Erythroblast (primary cell): ENCODE measurements around the gene STK11.

Experiments used
- DNase-seq, 2 experiments: peaks; one replicate each; lab custom pipeline; 2025; lab: John Stamatoyannopoulos, UW
- GATA1 ChIP-seq: IDR thresholded peaks from 2 replicates; pipeline ENCODE4 v1.6.1; 2011; ENCODE audit warnings: low read depth, mild to moderate bottlenecking, control low read depth, low read length, moderate library complexity
- POLR2A ChIP-seq: IDR thresholded peaks from 2 replicates; pipeline ENCODE4 v1.6.1; 2011; ENCODE audit warnings: mild to moderate bottlenecking, low read length

STK11 gene

GRCh38 chr19:1230783-1231489 is 25.4 kb downstream of the STK11 start:
- no peak for TF ChIP-seq GATA1
- TF ChIP-seq POLR2A: no peak
- DNase-seq: no peak

DNA sequence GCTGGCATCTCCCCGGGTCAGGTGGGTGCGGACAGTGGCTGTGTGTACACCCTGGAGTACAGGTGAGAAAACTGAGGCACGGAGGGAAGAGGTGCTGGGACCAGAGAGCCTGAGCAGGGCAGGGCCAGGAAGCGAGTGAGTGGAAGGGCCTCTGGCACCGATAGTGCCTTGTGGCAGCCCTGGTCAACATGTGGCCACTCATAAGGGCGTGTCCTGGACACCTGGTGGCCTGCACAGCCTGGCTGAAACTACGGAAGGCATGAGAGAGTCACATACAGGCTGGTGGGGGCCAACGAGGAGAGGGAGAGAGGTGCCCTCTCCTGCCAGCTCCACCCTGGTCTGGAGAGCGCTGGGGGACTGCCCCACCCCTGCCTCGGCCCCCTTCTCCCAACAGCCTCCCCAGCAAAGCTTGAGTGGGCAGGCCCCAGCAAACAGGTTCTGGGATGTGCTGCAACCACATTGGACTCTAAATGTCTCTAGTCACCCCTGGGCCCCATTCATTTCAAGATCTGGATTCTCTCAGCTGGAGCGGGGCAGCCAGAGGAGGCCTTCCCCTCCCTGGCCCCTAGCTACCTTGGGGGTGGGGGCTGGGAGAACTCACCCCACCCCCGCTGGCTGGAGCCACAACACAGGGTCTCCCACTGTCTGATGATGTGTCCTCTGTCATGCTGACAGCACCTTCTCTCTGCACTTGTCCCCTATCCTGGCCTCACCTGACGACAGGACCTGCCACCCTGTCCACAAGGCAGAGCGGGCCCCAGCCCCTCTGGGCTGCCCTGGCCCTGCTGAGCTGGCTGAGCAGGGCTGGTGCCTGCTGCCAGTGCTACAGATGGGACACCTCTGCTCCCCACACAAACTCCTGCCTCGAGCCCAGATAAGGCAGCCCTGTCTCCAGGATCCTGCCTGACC is 26.4 kb downstream of the STK11 start:
- no peak for TF ChIP-seq GATA1
- TF ChIP-seq POLR2A: no peak
- peak in 1 of 2 experiments; percentile 36 for DNase-seq

- TF ChIP-seq POLR2A: no peak
- TF ChIP-seq GATA1: no peak
- peak in 1 of 2 experiments; percentile 58 for DNase-seq
These were observed 27.1 kb downstream of the STK11 start for GRCh38 chr19:1232652-1233072.

GRCh38 chr19:1233115-1233667 is 27.6 kb downstream of the STK11 start:
- no peak for DNase-seq
- TF ChIP-seq GATA1: no peak
- TF ChIP-seq POLR2A: no peak

DNA sequence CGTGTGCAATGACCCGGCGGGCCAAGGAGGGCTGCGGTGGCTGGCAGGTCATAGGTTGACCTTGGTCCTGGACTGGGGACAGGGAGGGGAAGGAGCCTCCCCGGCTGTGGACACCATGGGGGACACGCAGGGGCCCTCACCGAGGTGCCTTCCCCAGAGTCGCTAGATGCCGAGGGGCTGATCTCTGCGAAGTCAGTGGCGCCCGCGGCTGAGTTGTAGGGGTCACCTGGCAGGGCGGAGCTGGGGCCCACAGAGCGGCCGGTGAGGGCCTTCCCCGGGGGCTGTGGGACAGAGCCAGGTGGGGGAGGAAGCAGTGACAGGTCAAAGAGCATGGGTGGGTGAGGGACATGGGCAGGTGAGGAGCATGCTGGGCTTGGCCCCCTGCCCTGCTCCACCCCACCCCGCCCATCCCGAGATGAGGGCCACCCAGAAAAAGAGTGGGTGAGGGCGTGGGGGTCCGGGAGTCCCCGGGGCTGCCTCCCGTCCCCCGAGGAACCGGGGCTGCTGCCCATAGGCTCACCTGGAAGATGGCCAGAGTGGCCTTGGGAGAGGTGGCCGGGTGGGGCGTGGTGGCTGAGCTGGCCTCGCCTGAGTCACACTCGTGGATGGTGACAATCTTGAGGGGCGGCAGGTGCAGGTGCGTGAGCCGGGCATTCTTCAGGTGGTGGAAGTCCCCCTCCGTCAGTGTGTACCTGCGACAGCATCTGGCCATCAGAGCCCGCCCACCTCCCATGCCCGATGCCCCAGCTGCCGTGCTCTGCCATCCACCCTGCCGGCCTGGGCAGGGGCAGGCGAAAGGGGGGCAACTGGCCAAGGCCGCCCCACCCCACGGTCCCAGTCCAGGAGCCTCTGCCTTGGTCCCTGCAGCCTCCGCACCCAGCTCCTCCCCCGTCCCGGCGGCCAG is 28.7 kb downstream of the STK11 start:
- TF ChIP-seq POLR2A (no peak), GATA1 (no peak)
- DNase-seq: no peak

DNA sequence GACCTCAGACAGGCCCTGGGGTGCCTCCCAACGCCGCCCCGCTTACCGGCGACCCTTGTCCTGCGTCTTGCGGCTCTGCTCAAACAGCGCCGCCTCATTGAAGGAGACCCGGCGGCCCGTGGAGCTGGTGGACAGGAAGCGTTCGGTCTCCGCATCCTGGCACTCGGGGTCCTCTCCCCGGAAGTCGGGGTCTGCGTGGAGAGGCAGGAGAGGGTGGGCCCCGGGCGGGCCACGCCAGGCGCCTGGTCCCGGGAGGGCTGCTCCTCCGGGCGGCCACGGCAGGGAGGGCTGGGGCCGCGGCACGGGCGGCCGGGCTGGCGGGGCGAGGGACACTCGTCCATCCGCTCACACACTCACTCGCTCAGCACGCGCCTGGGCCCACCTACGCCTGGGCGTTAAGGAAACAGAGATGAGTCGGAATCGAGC is 29.4 kb downstream of the STK11 start:
- DNase-seq: no peak
- no peak for TF ChIP-seq GATA1
- no peak for TF ChIP-seq POLR2A

DNA sequence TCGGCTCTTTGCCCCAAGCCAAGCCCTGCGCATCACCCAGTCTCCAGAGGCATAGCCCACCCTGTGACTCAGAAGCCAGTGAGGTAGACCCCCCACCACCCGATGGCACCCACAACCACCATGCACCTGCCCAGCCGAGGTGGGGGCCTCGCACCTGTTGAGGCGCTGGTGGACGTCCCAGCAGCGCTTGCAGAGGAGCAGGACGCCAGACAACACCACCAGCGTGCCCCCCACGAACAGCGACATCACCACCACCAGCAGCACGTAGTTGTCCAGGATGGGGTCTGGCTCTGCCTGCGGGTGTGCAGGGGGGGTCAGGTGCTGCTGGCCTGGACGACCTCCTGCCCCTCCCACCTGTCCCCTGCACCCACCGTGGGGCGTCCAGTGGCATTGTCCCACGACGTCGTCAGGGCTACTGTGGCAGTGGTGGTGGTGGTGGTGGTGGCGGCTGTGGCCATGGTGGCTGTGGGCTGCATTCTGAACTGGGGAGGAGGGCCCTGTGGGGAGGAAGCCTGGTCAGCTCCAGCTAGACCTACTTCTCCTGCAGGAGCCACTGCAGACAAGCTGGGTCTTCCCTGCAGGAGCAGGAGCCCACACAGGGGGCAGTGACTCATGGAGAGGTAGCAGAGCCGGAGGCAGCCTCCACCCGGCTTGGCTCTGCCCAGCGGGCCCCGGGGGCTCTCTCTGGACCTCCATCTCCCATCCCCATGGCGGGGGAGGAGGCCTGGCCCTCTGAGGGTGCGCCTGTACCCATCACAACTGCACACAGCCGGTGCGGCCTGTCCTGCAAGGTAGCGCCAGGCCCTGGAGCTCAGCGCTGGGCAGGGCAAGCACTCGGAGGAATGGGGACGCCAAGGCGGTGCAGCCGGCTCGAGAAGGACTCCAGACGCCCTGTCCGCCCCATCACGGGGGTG is 30.3 kb downstream of the STK11 start:
- TF ChIP-seq POLR2A (no peak), GATA1 (no peak)
- DNase-seq: no peak

- TF ChIP-seq GATA1 (no peak), POLR2A (no peak)
- DNase-seq: no peak
These were observed 31.0 kb downstream of the STK11 start for GRCh38 chr19:1236576-1236975.

DNA sequence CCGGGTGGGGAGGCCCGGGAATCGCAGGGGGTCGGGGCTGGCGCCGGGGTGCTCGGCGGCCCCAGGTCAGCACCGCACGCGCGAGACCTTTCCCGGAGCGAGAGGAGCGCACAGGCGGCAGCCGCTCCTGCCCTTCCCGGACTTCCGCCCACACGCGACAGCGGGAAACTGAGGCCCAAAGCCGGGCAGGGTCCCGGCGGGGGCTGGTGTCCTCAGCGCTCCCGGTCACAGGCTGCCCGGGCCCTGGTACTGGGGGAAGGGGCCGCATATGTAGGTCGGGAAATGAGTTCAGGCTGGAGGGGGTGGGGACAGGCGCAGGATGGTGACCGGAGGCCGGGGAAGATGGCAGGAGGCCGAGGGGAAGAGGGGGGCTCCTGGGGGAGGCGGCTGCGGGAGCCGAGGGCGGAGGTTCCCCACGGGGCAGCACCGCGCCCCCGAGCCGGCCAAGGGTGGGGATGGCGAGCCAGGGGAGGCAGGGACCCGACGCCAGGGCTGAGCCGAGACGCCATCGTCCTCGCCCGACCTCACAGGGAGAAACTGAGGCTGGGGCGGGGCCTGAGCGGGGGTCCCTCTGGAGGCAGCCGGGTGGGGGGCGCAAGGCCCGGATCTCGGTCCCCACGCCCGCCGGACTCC is 31.6 kb downstream of the STK11 start:
- TF ChIP-seq POLR2A (no peak), GATA1 (no peak)
- peak; percentile 40 to 58 for DNase-seq

GRCh38 chr19:1237754-1238368 is 32.3 kb downstream of the STK11 start, which contains the start of gene CBARP:
Gene CBARP (minus strand): TSS chr19:1238005. CDS start chr19:1236100, 1,905 bp downstream.
- TF ChIP-seq GATA1 (no peak), POLR2A (no peak)
- peak; percentile 60 to 74 for DNase-seq
